ENCODE results near the gene CATSPERE.
A peak's percentile ranks its signal among the peaks of the same experiment; 100 is the strongest.
"Not testable (repeated sequence)": the region's sequence is repeated elsewhere in the genome, so short reads cannot be mapped to it uniquely, and the experiment has no call there.

The CATSPERE gene

DNA sequence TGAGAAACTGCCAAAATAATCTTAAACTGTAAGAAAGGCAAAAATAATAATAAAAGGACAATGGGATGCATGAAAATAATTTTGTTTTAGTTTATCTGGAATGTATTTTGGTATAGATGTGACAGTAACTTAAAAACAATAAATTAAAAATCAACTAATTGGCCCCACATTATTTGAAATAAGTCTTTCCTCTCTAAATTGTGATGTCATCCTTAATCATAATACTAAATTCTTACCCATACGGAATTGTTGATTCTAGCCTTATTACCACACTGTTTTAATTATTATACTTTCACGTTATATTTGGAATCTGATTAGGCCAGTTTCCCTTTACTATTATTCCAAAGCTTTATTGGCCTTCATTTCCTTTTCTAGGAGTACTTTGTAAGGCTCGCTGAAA is 199.5 kb downstream of the CATSPERE start:
- H3K4me3 ChIP-seq (ENCODE audit: low read depth, low read length), result no peak overlapping the region
- no peak for DNase-seq (ENCODE audit: low read depth)
- TF ChIP-seq, protein P1, sequence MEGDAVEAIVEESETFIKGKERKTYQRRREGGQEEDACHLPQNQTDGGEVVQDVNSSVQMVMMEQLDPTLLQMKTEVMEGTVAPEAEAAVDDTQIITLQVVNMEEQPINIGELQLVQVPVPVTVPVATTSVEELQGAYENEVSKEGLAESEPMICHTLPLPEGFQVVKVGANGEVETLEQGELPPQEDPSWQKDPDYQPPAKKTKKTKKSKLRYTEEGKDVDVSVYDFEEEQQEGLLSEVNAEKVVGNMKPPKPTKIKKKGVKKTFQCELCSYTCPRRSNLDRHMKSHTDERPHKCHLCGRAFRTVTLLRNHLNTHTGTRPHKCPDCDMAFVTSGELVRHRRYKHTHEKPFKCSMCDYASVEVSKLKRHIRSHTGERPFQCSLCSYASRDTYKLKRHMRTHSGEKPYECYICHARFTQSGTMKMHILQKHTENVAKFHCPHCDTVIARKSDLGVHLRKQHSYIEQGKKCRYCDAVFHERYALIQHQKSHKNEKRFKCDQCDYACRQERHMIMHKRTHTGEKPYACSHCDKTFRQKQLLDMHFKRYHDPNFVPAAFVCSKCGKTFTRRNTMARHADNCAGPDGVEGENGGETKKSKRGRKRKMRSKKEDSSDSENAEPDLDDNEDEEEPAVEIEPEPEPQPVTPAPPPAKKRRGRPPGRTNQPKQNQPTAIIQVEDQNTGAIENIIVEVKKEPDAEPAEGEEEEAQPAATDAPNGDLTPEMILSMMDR (conservative IDR thresholded peaks at IDR 0.05; ENCODE audit: low read depth, low read length), result no peak

DNA sequence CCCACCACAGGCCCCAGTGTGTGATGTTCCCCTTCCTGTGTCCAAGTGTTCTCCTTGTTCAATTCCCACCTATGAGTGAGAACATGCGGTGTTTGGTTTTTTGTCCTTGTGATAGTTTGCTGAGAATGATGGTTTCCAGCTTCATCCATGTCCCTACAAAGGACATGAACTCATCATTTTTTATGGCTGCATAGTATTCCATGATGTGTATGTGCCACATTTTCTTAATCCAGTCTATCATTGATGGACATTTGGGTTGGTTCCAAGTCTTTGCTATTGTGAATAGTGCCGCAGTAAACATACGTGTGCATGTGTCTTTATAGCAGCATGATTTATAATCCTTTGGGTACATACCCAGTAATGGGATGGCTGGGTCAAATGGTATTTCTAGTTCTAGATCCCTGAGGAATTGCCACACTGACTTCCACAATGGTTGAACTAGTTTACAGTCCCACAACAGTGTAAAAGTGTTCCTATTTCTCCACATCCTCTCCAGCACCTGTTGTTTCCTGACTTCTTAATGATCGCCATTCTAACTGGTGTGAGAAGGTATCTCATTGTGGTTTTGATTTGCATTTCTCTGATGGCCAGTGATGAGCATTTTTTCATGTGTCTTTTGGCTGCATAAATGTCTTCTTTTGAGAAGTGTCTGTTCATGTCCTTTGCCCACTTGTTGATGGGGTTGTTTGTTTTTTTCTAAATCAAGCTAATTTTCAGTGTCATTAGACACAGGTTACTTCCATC is 200.7 kb downstream of the CATSPERE start:
- not testable (repeated sequence) for H3K4me3 ChIP-seq (ENCODE audit: low read depth, low read length); DNase-seq (ENCODE audit: low read depth)

DNA sequence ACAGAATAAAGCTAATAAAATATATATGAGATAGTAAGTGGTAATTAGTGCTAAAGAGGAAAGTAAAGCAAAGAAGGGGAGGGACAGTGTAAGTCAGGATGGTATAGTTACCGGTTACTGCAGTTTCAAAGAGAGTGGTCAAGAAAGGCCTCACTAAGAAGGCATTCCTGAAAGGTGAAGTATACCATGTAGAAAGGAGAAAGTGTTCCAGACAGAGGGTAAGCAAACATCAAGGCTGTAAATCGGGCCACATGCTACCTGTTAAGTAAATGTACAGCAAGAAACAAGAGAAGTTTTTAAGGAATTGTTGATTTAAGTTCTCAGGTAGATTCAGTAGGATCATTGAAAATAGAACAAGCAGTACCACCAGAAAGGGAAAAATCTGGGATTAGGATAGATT is 201.5 kb downstream of the CATSPERE start:
- TF ChIP-seq, protein P1 (conservative IDR thresholded peaks at IDR 0.05; ENCODE audit: low read depth, low read length), result no peak
- H3K4me3 ChIP-seq (ENCODE audit: low read depth, low read length), result no peak overlapping the region
- peak; percentile 39 for DNase-seq (ENCODE audit: low read depth)

DNA sequence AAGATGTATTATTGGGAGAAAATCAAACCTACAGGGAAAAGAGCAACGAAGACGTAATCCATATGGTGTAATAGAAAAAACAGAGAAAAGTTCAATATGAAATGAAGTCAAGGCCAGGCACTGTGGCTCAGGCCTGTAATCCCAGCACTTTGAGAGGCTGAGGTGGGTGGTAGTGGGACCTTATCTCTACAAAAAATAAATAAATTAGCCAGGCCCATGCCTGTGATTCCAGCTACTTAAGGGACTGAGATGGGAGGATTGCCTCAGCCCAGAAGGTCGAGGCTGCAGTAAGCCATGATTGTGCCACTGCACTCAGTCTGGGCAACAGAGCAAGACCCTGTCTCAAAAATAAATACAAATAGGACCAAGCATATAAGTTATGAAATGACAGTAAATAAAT is 203.3 kb downstream of the CATSPERE start:
- TF ChIP-seq, protein P1 (conservative IDR thresholded peaks at IDR 0.05; ENCODE audit: low read depth, low read length), result no peak
- H3K4me3 ChIP-seq (ENCODE audit: low read depth, low read length), result no peak overlapping the region
- DNase-seq (ENCODE audit: low read depth), result no peak

DNA sequence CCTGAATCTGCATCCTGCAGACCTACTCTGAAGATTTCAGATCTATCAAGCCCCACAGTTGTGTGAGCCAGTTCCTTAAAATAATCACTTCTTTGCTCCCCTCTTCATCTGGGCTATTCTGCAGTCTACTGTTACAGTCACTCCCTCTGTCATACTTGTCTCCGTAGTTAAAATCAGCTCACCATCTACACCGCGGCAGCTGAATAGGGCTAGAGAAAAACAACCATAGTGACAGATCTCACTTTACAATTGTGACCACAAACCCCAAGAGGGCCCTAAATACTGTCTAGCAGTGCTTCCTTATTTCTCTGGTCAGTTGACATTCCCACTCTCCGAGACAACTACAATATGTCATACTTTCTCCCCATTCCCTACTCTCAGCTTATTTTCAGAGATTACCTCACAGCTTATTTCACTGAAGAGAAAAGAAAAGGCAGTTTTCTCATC is 204.7 kb downstream of the CATSPERE start:
- DNase-seq (ENCODE audit: low read depth), result no peak
- TF ChIP-seq, protein P1 (conservative IDR thresholded peaks at IDR 0.05; ENCODE audit: low read depth, low read length), result no peak
- no peak overlapping the region for H3K4me3 ChIP-seq (ENCODE audit: low read depth, low read length)

DNA sequence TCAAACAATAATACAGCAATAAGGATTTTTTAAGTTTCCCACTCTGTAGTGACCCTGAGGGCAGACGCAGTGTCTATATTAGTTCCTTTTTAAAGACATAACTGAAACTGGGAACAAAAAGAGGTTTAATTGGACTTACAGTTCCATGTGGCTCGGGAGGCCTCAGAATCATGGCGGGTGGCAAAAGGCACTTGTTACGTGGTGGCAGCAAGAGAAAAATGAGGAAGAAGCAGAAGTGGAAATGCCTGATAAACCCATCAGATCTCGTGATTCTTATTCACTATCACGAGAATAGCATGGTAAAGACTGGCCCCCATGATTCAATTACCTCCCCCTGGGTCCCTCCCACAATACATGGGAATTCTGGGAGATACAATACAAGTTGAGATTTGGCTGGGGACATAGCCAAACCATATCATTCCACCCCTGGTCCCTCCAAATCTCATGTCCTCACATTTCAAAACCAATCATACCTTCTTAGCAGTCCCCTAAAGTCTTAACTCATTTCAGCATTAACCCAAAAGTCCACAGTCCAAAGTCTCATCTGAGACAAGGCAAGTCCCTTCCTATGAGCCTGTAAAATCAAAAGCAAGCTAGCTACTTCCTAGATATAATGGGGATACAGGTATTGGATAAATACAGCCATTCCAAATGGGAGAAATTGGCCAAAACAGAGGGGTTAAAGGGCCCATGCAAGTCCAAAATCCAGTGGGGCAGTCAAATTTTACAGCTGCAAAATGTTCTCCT is 205.8 kb downstream of the CATSPERE start:
- not testable (repeated sequence) for H3K4me3 ChIP-seq (ENCODE audit: low read depth, low read length); DNase-seq (ENCODE audit: low read depth)

DNA sequence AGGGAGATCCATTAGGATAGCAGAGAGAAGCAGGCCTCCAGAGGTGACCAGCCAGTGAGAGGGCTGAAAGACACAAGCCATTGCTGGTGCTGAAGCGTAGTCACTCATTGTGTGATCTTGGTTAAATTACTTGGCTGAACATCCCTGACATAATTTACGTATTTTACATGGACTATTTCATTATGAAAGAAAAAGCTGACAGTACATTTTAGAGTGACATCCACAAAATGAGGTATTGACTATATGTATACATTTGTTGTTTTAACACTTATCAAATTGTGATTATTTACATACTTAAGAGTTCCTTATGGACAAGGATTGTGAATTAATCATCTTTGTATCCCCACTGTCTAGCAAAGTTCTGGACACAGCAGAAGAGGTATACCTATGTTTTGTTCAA is 206.7 kb downstream of the CATSPERE start:
- TF ChIP-seq, protein P1 (conservative IDR thresholded peaks at IDR 0.05; ENCODE audit: low read depth, low read length), result no peak
- DNase-seq (ENCODE audit: low read depth), result no peak
- no peak overlapping the region for H3K4me3 ChIP-seq (ENCODE audit: low read depth, low read length)
